Measurements from ENCODE around the gene LRRC49.

GRCh38 chr15:70950953-70951352, 58.3 kb downstream of the LRRC49 start:
- TF ChIP-seq POLR2A (IDR thresholded peaks at IDR 0.05) = no peak
- no peak for TF ChIP-seq CTCF (IDR thresholded peaks at IDR 0.05)

Measured in thyroid gland (tissue), 4 donors.